Activated T-helper 1 cell treated with Interleukin-2 at 50 U/mL for 16 hours (primary cell): ENCODE data around the gene SERPINA10.
"Not testable (repeated sequence)": the region's sequence is repeated elsewhere in the genome, so short reads cannot be mapped to it uniquely, and the experiment has no call there.

ENCODE experiments used
- DNase-seq: peaks from one replicate; pipeline ENCODE4 v3.0.0-alpha.2; 2020; ENCODE audit warnings: low read depth

SERPINA10 gene

DNA sequence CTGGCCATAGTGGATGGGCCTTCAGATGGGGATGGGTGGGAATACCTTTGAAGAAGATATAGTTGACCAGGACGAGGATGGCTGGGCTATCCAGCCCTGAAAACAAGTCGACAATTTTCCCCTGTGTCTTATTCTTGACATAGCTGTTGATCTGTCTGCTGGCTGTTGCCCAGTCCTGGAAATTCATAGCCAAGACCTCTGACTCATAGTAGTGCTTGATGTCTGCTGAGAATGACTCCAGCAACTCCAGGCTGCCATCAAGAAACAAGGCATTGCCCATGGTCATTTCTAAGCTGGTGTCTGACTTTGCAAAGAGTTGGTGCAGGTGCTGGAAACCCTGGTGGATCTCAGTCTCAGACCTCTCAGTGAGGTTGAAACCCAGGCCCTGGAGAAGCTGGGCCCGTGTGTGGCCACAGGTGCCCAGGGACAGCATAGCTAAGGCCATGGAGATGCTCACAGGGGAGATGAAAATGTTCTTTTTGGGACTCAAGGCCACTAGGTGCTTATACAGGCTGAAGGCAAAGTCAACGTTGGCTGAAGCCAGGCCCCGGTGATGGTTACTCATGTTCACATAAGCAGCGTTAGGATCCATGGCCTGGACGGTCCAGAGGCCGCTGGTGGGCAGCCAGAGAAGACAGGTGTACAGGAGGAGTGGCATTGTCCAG is 21.1 kb upstream of the SERPINA10 start:
- no peak for DNase-seq

GRCh38 chr14:94312481-94313246 is 19.6 kb upstream of the SERPINA10 start:
- no peak for DNase-seq

- DNase-seq: no peak
Observed at GRCh38 chr14:94310248-94310647, 17.2 kb upstream of the SERPINA10 start.

GRCh38 chr14:94309721-94310120 is 16.7 kb upstream of the SERPINA10 start:
- DNase-seq: no peak

GRCh38 chr14:94307410-94307992 is 14.4 kb upstream of the SERPINA10 start:
- DNase-seq: no peak

GRCh38 chr14:94306047-94306978 is 13.2 kb upstream of the SERPINA10 start:
- no peak for DNase-seq

DNA sequence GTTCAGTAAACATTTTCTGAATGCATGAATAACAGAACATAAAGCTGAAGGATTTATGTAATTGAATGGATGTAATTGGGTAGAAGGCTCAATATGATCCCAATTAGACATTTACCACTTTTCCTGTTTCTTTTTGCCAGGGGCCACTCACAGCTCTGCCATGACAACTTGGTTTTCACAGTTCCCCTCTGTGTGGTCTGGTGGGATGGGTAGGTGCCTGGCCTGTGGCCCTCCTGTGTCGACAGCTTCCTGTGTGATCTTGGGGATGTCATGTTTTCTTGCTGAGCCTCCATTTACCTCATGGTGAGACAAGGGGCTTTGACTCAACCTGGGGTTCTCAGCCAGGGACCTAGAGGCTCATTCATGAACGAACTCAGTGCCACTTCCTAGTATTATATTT is 12.6 kb upstream of the SERPINA10 start:
- no peak for DNase-seq

DNA sequence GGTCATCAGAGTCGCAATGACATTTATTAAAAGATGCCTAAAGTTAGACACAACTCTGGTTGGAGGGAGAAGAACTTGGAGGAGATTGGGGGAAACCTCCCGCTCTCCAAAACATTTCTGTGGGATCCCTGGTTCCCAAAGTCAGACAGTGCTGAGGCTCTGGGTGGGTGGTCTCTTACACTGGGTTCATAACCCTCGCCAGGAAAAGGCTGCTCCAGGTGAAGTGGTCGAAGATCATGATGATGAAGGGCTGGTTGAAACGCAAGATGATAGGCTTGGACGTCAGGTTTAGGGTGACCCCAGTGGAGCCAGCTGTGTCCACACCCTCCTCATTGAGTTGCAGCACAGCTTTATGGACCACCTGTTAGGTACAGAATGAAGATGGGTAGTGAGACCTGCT is 11.2 kb upstream of the SERPINA10 start:
- no peak for DNase-seq

- DNase-seq: no peak
Observed at GRCh38 chr14:94303111-94303510, 10.0 kb upstream of the SERPINA10 start.

DNA sequence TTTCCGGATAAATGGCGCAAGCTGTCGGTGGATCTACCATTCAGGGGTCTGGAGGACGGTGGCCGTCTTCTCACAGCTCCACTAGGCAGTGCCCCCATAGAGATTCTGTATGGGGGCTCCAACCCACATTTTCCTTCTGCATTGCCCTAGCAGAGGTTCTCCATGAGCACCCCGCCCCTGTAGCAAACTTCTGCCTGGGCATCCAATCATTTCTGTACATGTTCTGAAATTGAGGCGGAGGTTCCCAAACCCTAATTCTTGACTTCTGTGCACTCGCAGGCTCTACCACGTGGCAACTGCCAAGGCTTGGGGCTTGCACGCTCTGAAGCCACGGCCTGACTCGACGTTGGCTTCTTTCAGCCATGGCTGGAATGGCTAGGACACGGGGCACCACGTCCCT is 5.1 kb upstream of the SERPINA10 start:
- no peak for DNase-seq

GRCh38 chr14:94296181-94296545 is 3.1 kb upstream of the SERPINA10 start:
- DNase-seq: not testable (repeated sequence)

DNA sequence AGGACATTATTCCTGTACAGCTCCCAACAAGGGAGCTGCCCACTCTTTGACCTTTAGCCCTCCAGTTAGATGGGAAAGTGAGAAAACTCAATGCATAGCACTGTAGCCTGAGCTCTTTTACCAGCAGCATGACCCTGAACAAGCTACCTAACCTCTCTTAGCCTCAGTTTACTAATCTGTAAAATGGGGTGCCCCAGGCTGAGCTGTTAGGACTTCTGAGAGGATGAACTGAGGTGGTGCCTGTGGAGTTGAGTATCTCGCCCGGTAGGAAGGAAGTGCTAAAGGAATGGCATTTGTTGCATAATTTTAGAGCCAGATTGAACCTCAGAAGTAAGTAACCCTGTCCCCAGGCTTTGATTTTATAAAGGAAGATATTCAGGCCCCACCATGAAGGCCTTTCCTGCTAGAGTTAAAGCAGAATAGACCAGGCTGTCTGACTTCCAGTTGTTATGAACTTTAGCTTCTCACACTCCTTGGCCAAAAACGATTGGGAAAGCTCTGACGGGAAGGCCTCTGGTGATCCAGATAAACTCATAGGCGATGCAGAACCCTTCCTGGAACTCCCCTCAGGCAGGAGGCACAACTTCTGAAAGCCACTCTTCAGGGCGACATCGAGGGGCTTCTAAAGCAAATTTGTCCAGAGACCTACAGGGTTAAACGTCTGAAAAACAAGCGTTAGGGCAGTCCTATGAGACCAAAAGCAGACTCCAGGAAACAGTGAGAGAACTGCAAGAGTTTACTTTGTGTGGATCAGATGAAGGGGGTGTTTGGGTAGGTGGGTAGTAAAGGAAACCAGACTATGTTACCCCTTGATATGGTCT is 2.5 kb upstream of the SERPINA10 start:
- no peak for DNase-seq

GRCh38 chr14:94293578-94293924 is 483 bp upstream of the SERPINA10 start:
- DNase-seq: no peak

GRCh38 chr14:94292526-94292871 is 569 bp downstream of the SERPINA10 start:
- DNase-seq: no peak

- no peak for DNase-seq
Observed at GRCh38 chr14:94291906-94292525, 1.1 kb downstream of the SERPINA10 start.

DNA sequence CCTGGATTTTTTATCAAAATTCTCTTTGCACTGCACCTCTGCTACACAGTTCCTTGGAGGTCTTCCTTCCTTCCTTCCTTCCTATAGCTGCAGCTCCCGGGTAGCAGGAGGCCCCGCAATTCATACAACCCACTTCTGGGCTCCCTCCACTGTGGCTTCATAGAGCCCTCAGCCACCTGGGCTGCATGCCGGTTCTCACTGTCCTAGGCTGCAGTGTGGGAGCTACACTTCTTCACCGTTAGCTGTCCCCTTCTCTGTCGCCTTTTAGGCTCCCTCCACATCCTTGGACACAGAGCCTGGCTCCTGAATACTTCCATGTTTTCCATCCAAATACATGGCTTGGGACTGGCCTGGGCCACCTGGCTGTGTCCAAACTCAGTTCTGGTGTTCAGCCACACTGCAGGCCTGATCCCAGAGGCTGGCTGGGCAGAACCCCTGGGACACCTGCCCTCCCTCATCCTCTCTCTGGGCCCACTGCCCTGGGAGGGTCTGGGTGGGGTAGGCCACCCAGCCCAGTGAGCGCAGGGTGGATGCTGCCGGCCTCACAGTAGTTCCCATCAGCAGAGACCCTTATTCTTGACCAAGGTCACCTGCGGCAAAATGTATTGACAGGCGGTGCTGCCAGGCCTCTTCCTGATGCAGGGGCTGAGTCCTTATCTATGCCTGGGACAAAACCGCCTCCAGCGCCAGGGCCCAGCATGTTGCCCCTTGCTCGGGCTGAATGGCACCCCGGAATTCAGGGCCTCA is 1.7 kb downstream of the SERPINA10 start:
- no peak for DNase-seq

DNA sequence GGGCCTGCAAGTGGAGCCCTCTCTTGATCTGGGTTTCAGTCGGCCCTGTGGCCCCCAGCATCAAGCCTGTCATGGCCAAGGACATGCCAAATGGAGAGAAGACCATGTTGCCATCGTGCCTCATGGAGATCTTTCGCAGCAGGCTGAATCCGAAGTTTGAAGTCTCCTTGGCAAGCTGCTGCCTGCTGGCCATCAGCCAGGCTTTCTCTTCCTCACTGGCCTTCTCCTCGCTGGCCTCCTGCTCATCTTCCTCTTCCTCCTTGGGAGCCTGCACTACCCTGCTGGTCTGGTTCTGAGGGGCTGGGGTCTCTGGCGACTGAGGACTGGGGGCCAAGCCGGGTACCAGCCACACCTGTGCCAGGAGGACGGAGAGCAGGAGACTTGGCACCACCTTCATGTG is 2.9 kb downstream of the SERPINA10 start:
- DNase-seq: no peak

GRCh38 chr14:94288610-94289465 is 4.2 kb downstream of the SERPINA10 start:
- no peak for DNase-seq

DNA sequence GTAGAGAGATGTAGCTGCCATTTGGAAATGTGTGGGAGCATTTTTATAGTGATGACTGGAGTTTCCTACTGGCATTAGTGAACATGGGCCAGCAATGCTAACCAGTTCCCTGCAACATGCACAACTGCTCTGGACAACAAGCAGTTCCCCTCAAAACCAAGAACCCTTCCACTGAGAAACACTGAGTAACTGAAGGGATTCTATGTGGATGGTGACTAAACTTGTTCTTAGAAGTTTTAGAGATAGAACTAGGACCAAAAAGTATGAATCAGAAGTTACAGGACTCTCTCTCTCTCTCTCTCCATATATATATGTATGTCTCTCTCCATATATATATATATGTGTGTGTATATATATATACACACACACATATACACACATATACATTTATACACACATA is 7.9 kb downstream of the SERPINA10 start:
- DNase-seq: no peak

DNA sequence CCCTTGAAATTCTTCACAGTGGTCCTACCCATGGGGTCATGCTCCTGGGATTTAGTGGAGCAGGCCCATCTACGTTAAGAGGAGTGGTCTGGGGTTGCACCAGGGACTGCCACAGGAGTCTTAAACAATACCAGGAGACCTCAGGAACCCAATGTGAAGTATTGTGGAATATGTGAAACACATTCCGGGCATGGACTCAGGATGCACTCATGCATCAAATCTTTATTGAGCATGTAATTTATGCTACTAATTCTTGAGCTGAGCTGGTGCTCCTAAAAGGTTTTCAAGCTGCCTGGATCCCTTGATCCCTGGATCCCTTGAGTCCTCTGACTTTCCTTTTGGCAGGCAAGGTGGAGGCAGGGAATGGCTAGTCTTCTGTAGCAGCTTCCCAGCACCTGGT is 8.8 kb downstream of the SERPINA10 start:
- no peak for DNase-seq
